Measurements from ENCODE around the gene DCTN4.

DNA sequence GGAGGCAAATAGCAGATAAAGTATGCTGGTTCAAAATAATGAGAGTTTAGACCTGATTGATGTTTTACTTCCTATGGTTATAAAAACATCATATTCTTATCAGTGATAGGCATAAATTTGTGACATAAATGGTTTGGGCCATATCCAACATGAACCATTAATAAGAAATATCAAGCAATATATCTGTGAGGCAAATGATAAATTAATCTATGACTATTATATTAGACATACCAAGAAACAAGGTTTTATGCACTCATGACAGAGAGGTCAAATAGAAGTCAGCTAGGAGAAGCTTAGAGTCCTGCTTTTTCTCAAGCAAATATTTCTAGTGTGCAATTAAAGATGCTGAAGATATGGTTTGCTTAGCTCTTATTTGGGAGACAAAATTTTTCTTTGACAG, 30.2 kb upstream of the DCTN4 start:
- TF ChIP-seq, protein P1, sequence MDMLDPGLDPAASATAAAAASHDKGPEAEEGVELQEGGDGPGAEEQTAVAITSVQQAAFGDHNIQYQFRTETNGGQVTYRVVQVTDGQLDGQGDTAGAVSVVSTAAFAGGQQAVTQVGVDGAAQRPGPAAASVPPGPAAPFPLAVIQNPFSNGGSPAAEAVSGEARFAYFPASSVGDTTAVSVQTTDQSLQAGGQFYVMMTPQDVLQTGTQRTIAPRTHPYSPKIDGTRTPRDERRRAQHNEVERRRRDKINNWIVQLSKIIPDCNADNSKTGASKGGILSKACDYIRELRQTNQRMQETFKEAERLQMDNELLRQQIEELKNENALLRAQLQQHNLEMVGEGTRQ (CRISPR knock-in tag; IDR thresholded peaks at IDR 0.05), result no peak
- TF ChIP-seq ZNF23 (CRISPR knock-in tag; IDR thresholded peaks at IDR 0.05) (no peak), JUND (IDR thresholded peaks at IDR 0.05; ENCODE audit: borderline replicate concordance, low read depth, low read length) (no peak), JUND (tag; IDR thresholded peaks at IDR 0.05; ENCODE audit: borderline replicate concordance, low read depth, low read length) (no peak)
- TF ChIP-seq, protein P2, sequence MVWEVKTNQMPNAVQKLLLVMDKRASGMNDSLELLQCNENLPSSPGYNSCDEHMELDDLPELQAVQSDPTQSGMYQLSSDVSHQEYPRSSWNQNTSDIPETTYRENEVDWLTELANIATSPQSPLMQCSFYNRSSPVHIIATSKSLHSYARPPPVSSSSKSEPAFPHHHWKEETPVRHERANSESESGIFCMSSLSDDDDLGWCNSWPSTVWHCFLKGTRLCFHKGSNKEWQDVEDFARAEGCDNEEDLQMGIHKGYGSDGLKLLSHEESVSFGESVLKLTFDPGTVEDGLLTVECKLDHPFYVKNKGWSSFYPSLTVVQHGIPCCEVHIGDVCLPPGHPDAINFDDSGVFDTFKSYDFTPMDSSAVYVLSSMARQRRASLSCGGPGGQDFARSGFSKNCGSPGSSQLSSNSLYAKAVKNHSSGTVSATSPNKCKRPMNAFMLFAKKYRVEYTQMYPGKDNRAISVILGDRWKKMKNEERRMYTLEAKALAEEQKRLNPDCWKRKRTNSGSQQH (CRISPR knock-in tag; IDR thresholded peaks at IDR 0.05), result no peak
- TF ChIP-seq, protein P3, sequence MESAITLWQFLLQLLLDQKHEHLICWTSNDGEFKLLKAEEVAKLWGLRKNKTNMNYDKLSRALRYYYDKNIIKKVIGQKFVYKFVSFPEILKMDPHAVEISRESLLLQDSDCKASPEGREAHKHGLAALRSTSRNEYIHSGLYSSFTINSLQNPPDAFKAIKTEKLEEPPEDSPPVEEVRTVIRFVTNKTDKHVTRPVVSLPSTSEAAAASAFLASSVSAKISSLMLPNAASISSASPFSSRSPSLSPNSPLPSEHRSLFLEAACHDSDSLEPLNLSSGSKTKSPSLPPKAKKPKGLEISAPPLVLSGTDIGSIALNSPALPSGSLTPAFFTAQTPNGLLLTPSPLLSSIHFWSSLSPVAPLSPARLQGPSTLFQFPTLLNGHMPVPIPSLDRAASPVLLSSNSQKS (CRISPR knock-in tag; IDR thresholded peaks at IDR 0.05), result no peak
